Effector CD8-positive, alpha-beta T cell (primary cell): ENCODE data around the gene FSTL3.
"Not testable (repeated sequence)": the region's sequence is repeated elsewhere in the genome, so short reads cannot be mapped to it uniquely, and the experiment has no call there.

Source experiments
- DNase-seq: peaks from one replicate; lab custom pipeline; 2025; lab: John Stamatoyannopoulos, UW

Gene FSTL3

GRCh38 chr19:711254-711653 is 35.1 kb downstream of the FSTL3 start:
- no peak for DNase-seq

DNA sequence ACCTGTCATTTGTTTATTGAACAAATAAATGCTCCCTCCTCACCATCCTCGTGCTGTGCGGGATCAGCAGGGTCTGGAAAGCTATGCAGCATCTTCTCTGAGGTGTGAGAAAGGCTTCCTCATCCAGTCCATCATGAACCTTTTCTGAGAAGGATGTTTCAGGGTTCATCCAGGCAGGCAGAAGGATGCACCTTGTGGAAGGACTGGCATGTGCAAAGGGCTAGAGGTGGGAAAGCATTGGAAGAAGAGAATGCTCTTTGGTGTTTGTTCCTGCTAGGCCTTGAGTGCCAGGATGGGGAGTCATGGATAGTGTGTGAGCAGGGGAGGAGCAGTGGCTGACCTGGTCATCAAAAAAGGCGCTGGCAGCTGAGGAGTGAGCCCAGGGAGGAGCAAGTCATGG is 39.2 kb downstream of the FSTL3 start:
- no peak for DNase-seq

GRCh38 chr19:718251-718951 is 42.2 kb downstream of the FSTL3 start:
- no peak for DNase-seq

DNA sequence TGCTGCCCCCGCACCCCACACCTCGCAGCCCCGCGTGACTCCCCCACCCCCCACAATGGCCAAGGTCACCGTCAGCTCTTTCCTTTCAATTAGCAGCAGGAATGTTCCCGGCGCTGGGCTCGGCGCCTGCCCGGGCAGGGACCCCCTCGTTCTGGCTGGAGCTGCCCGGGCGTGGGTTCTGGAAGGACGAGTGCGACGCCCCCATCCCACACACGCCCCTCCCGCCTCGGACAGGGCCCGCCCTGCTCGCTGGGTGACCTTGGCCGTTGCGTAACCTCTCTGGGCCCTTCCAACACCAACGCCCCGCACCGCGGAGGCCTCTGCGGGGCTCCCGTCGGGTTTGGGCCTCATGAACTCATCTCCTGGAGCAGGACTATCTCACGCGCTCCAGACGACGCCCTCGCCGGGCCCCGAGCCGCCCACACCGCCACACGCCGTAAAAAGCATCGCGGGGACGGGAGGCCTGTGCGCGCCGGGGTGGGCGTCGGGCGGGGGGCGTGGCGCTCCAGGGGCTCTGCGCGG is 42.9 kb downstream of the FSTL3 start:
- no peak for DNase-seq

- no peak for DNase-seq
These were observed 43.6 kb downstream of the FSTL3 start for GRCh38 chr19:719636-720344.

DNA sequence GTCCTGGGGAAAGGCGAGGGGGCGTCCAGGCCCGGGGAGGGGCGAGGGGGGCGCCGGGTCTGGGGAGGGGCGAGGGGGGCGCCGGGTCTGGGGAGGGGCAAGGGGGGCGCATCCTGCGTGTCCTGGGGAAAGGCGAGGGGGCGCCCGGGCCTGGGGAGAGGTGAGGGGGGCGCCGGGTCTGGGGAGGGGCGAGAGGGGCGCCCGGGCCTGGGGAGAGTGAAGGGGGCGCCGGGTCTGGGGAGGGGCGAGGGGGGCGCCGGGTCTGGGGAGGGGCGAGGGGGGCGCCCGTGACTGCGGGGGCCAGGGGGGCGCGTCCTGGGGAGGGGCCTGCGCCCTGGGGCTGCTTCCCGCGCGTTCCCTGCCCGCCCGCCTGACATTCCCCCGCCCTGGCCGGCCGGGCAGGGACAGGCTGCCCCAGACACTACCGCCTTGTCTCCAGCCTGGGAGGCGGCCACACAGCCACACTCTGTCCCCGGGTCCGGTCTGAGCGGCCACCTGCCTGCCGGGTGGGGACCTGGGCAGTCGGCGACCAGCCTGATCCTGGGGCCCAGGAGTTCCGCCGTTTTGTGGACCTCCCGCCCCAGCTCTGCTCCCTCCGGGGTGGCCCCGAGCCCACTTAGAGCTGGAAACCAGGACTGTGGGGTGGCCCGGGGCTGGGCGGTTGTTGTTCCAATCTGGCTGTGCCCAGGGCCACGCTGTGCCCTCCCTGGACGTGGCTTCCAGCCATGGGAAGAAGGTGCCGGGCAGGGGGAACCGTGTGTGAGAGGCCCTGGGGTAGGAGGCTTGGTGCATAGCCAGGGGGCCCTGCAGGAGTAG is 44.4 kb downstream of the FSTL3 start:
- DNase-seq = no peak

GRCh38 chr19:722553-723101 is 46.4 kb downstream of the FSTL3 start:
- DNase-seq = no peak

DNA sequence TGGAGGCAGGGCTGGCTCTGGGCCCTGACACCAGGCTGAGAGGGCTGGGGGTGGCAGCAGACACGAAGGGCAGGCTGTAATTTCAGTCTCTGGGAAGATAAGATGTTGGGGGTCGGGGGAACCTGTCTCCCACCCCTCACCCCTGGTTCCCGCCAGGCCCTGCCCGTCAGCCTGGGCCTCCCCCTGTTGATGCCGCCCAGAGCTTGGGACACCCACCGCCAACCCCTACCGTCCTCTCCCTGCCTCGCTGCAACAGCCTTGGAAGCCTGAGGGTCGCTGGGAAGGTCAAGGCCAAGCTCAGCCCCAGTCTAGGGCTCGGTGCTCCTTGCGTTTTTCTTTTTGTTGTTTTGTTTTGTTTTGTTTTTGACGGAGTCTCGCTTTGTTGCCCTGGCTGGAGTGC is 47.1 kb downstream of the FSTL3 start:
- no peak for DNase-seq

DNA sequence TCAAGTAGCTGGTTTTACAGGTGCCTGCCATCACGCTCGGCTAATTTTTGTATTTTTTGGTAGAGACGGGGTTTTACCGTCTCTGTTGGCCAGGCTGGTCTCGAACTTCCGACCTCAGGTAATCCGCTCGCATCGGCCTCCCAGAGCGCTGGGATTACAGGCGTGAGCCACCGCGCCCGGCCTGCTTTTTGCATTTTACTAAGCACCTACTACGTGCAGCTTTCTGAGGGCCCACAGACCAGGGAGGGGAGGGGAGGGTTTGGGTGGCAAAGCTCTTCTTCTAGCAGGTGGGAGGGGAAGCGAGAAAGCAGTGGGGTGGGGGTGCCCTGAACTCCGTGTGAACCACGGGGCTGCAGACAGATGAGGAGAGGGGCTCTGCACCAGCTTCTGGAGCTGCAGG is 47.5 kb downstream of the FSTL3 start:
- no peak for DNase-seq

DNA sequence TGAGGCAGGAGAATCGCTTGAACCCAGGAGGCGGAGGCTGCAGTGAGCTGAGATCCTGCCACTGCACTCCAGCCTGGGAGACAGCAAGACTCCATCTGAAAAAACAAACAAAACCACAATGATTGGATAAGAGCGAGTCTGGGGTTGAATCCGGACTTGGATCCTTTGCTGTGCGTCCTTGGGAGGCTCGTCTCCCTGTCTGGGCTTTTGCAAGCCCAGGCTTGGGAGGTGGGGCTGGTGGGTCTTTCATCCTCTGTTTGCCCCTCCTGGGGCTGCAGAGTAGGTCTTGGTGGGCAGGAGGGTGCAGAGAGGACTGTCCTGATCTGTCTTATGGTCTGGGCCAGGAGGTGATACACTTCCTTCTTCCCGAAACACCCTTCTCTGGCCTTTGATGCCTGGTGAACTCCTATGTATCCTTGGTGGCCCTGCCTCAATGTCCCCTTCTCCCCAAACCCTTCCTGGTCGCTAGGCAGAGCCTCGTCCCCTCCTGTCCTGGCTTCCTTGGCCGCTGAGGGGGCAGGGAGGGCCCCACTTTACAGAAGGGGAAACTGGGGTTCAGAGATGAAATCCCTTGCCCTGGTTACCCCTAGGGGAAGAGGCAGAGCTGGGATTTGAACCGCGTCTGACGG is 49.4 kb downstream of the FSTL3 start:
- DNase-seq = no peak

DNA sequence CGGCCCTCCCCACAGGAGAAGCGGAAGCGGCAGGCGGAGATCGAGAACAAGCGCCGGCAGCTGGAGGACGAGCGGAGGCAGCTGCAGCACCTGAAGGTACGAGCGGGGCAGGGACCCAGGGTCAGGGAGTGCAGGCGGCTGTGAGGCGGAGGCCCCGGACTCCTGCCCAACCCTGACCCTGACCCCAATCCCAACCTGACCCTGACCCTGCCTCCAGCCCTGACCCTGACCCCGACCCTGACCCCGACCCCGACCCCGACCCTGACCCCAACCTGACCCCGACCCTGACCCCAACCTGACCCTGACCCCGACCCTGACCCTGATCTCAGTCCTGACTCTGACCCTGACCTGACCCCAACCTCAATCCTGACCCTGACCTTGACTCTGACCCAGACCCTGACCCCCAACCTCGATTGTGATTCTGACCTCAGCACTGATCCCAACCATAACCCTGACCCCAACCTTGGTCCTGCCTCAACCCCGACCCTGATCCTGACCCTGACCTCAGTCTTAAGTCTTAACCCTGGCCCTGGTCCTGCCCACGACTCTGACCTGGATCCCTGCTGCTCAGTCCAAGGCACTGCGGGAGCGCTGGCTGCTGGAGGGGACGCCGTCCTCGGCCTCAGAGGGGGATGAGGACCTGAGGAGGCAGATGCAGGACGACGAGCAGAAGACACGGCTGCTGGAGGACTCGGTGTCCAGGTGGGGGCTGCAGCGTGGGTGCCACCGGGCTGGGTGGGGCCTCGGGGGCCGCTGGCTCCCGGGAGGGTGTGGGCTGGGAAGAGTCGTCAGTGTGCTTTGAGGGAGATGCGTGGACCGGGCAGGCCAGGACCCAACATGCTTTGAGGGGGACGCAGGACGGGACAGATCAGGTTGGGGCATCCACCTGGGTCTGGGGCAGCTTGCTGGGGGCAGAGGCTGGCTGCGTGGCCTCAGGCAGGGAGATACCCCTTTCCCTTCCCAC is 51.1 kb downstream of the FSTL3 start:
- no peak for DNase-seq

- DNase-seq = no peak
These were observed 51.8 kb downstream of the FSTL3 start for GRCh38 chr19:728011-728410.

GRCh38 chr19:729564-729963 is 53.4 kb downstream of the FSTL3 start:
- not testable (repeated sequence) for DNase-seq

- no peak for DNase-seq
These were observed 53.9 kb downstream of the FSTL3 start for GRCh38 chr19:729965-730668.

DNA sequence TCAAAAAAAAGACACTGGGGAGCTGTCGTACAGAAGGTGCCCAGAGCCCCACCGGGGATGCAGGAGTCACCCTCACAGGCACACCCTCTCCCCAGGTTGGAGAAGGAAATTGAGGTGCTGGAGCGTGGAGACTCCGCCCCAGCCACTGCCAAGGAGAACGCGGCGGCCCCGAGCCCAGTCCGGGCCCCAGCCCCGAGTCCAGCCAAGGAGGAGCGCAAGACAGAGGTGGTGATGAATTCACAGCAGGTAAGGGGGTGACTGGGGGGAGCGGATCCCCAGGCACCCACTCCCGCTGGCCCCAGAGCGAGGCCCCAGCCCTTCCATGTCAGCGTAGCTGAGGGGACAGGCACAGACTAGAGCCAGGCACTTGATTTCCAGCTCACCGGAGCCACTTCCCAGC is 54.8 kb downstream of the FSTL3 start:
- DNase-seq = no peak

DNA sequence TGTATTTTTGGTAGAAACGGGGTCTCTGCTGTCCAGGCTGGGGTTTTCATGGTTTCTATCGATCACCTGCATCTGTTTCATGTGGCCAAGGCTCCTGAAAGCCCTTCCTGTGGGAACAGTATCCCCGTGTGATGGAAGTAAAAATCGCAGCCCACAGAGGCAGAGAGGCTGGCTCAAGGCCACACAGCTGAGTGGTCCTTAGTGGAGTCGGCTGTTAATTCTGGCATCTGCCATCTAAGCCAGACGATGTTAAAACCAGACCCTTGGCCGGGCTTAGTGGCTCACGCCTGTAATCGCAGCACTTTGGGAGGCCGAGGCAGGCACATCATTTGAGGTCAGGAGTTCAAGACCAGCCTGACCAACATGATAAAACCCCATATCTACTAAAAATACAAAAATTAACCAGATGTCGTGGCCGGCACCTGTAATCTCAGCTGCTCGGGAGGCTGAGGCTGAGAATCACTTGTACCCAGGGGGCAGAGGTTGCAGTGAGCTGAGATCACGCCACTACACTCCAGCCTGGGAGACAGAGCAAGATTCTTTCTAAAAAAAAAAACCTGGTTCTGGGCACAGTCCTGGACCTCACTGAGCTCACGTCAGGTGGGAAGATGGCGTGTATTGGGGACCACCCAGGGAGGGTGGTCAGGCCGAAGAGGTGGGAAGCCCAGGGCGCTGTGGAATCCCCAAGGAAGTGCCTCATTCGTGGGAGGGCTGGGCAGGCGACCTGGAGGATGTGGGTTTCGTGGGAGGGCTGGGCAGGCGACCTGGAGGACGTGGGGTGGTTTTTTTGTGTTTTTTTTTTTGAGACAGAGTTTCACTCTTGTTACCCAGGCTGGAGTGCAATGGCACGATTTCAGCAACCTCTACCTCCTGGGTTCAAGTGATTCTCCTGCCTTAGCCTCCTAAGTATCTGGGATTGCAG is 56.2 kb downstream of the FSTL3 start:
- DNase-seq = no peak
